ENCODE measurements around the gene MAP4K1.
"Not testable (repeated sequence)": the region's sequence is repeated elsewhere in the genome, so short reads cannot be mapped to it uniquely, and the experiment has no call there.

MAP4K1 gene

DNA sequence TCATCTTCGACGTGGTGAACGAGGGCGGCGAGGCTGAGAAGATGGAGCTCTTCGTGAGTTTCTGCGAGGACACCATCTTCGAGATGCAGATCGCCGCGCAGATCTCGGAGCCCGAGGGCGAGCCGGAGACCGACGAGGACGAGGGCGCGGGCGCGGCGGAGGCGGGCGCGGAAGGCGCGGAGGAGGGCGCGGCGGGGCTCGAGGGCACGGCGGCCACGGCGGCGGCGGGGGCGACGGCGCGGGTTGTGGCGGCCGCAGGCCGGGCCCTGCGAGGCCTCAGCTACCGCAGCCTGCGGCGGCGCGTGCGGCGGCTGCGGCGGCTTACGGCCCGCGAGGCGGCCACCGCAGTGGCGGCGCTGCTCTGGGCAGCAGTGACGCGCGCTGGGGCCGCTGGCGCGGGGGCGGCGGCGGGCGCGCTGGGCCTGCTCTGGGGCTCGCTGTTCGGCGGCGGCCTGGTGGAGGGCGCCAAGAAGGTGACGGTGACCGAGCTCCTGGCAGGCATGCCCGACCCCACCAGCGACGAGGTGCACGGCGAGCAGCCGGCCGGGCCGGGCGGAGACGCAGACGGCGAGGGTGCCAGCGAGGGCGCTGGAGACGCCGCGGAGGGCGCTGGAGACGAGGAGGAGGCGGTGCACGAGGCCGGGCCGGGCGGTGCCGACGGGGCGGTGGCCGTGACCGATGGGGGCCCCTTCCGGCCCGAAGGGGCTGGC is 52.6 kb downstream of the MAP4K1 start:
- no peak for DNase-seq

DNA sequence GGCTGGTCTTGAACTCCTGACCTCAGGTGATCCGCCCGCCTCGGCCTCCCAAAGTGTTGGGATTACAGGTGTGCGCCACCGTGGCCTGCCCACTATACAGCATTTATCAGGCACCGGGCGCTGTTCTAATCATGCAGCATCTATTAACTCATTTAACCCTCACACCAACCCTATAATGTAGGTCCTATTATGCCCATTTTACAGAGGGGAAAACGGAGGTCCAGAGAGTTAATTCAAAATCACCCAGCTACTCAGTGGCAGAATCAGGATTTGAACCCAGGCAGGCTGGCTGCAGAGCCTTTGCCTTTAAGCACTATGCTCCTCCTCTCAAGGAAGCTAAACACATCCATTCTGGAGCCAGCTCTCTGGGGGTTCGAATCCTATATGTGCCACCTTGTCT is 54.3 kb downstream of the MAP4K1 start:
- DNase-seq: no peak

DNA sequence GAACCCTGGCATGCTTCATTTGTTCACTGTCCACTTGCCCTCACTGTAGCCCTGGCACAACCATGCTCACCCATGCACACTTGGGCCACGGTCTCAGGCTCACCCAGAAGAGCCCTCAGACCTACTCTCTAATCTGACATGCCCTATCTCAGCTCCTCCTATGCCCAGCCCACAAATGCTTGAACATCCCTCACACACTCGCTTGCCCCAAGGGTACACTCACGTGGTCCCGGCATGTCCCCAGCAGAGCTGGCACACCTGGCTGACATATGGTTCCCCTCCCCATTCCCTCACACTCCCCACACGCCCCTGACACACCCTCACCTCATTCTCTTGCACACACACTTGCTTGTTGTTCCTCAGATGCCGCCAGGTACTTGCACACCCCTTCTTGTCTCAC is 55.7 kb downstream of the MAP4K1 start:
- DNase-seq: no peak

GRCh38 chr19:38561658-38562057 is 56.1 kb downstream of the MAP4K1 start:
- DNase-seq: no peak

DNA sequence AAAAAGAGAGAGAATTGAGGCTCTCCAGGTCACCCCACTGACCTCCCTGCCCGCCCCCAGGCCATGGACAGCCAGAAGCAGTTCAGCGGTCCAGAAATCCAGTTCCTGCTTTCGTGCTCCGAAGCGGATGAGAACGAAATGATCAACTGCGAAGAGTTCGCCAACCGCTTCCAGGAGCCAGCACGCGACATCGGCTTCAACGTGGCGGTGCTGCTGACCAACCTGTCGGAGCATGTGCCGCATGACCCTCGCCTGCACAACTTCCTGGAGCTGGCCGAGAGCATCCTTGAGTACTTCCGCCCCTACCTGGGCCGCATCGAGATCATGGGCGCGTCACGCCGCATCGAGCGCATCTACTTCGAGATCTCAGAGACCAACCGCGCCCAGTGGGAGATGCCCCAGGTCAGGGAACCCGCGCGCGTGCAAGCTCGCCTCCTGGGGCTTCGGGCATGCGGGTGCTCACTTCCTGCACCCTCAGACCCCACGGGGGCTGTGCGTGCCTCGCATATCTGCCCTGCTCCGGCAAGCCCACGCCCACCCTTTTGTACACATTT is 56.6 kb downstream of the MAP4K1 start:
- no peak for DNase-seq

DNA sequence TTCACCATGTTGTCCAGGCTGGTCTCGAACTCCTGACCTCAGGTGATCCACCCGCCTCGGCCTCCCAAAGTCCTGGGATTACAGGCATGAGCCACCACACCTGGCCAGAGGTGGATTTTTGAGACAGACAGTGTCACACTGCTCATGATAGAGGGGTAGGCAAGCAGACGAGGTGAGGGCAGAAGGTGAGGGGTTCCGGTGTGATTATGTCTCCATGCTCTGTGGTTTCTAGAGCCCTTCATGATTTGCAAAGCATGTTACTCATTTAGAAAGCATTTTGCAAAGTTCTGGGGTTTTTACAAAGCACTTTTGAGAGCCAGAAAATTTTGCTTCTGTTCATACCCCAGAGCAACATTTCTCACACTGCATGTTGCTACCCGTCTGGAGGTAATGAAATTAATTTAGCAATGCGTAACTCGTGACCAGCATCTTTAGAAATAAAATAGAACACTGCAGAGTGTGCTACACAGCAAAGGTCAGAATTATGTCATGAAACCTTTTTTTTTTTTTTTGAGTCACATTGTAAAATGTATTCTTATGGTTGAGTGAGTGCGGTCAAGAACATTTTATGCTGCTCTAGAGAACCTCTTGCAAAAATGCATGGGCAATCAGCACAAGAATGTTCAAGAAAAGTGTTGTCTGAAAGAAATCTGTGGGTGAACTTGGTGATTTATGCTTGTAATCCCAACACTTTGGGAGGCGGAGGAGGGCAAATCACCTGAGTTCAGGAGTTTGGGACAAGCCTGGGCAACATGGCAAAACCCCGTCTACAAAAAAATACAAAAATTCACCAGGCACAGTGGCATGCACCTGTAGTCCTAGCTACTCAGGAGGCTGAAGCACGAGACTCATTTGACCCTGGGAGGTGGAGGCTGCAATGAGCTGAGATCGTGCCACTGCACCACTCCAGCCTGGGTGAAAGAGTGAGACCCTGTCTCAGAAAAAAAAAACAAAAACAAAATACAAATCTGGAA is 58.0 kb downstream of the MAP4K1 start:
- no peak for DNase-seq

DNA sequence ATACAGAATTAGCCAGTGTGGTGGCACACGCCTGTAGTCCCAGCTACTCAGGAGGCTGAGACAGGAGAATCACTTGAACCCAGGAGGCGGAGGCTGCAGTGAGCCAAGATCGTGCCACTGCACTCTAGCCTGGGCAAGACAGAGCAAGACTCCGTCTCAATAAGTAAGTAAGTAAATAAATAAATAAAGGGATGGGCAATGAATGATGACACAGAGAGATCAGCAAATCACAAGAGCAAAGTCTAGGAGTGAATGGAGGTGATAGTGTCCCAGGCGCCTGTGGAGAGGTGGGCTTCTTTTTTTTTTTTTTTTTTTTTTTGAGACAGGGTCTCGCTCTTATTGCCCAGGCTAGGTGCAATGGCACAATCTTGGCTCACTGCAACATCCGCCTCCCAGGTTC is 58.8 kb downstream of the MAP4K1 start:
- DNase-seq: not testable (repeated sequence)

DNA sequence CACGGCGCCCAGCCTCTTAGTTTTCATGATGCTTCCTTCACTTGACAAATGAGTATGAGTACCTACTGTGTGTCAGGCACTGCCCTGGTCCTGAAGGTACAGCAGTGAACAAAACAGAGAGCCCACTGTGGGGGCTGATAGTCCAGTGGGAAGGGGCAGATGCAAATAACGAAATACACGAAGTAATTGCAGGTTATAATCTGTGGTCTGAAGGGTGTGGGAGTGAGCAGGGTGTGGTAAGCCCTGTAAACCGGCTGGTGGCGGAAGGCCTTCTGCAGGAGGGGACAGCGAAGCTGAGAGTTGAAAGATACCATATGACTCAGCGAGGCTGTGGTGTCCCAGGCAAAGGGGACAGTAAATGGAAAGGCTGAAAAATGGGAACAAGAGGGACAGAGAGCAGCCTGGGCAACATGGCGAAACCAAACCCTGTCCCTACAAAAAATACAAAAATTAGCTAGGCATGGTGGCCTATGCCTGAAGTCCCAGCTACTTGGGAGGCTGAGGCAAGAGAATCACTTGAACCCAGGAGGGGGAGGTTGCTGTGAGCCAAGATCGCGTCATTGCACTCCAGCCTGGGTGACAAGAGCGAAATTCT is 60.5 kb downstream of the MAP4K1 start:
- no peak for DNase-seq

DNA sequence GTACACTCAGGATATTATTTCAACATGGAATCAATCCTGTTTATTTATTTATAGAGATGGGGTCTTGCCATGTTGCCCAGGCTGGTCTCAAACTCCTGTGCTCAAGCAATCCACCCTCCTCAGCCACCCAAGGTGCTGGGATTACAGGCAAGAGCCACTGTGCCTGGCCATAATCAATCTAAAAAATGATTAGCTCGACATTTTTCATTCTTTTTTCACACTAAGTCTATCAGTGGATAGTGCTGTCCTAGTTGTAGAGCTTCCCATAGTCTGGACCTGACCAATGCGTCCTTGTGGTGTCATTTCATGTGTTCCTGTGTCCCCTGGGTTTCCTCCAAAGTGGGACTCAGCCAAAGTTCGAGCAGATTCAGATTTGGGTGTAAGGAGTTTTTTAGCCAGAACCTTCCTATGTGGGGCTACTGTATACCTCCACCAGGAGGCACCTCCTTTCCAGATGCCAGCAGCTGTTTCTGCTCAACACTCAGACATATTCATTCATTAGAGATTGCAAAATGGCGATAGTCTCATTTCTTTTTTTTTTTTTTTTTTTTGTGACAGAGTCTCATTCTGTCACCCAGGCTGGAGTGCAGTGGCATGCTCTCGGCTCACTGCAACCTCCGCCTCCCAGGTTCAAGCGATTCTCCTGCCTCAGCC is 61.1 kb downstream of the MAP4K1 start:
- DNase-seq: no peak

- no peak for DNase-seq
Measured at GRCh38 chr19:38555200-38555599, 62.6 kb downstream of the MAP4K1 start.

DNA sequence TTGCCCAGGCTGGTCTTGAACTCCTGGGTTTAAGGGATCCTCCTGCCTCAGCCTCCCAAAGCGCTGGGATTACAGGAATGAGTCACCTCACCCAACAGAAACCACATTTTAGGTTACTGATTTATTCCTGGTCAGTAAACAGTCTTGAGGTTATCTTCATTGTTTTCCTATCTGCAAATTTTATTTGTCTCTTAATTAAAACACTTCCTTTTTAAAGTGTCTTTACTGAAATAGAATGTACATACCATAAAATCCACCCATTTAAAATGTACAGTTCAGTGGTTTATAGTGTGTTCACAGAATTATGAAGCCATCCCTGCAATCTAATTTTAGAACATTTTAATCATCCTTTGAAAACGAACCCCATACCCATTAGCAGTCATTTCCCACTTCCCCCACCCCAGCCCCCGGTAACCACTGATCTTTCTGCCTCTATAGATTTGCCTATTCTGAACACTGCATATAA is 63.0 kb downstream of the MAP4K1 start:
- DNase-seq: no peak

DNA sequence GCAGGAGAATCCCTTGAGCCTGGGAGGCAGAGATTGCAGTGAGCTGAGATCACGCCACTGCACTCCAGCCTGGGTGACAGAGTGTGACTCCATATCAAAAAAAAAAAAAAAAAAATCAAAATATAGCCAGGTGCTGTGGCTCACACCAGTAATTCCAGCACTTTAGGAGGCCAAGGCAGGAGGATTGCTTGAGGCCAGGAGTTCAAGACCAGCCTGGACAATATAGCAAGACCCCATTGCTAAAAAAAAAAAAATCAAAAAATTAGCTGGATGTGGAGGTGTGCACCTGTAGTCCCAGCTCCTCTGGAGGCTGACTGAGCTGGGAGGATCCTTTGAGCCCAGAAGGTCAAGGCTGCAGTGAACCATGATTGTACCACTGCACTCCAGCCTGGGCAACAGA is 64.5 kb downstream of the MAP4K1 start:
- not testable (repeated sequence) for DNase-seq

DNA sequence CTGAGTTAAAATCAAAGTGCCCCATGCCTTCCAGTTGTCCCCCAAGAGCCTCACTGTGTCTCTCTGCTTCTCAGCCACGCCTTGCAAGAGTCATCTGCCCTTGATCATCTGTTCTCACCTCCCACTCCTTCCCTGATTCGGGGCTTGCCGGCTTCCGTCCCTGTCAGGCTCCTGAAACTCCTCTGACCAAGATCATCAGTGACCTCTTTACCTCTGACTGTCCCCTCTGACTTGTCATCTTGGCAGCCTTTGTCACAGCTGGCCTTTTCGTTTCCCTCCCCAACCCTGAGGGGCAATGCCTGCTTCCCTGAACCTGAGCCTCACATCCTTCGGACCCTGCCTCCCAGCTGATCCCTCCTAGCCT is 66.3 kb downstream of the MAP4K1 start:
- DNase-seq: no peak

DNA sequence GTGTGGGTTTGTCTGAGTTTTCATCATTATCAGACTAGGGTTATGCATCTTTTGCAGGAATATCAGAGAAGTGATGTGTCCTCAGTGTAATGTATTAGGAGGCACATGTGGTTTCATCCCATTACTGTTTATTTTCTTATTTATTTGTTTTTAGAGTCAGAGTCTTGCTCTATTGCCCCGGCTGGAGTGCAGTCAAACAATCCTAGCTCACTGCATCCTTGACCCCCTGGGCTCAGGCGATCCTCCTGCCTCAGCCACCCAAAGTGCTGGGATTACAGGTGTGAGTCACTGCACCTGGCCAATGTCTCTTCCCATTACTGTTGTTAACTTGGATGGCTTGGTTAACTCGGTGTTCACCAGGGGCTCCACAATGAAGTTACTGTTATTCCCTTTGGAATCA is 67.4 kb downstream of the MAP4K1 start:
- DNase-seq: no peak

DNA sequence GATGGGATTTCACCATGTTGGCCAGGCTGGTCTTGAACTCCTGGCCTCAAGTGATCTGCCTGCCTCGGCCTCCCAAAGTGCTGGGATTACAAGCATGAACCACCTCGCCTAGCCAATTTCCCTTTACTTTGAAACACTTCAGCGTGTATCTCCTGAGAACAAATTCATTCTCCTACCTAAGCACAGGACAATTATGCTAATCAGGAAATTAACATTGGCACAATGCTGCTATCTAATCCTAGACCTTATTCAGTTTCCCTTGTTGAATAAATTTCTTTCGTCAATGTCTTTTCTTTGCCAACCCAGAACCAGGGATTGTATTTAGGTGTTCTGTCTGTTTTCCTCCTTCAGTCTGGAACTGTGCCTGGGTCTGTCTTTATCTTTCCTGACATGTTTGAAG is 67.8 kb downstream of the MAP4K1 start:
- no peak for DNase-seq

GRCh38 chr19:38549061-38549460 is 68.7 kb downstream of the MAP4K1 start:
- DNase-seq: no peak

GRCh38 chr19:38547421-38547820 is 70.3 kb downstream of the MAP4K1 start:
- DNase-seq: no peak

GRCh38 chr19:38545596-38545995 is 72.2 kb downstream of the MAP4K1 start:
- DNase-seq: no peak

GRCh38 chr19:38544569-38545315 is 73.0 kb downstream of the MAP4K1 start:
- no peak for DNase-seq

- peak; percentile 50 for DNase-seq
Measured at GRCh38 chr19:38543807-38544568, 73.8 kb downstream of the MAP4K1 start.

DNA sequence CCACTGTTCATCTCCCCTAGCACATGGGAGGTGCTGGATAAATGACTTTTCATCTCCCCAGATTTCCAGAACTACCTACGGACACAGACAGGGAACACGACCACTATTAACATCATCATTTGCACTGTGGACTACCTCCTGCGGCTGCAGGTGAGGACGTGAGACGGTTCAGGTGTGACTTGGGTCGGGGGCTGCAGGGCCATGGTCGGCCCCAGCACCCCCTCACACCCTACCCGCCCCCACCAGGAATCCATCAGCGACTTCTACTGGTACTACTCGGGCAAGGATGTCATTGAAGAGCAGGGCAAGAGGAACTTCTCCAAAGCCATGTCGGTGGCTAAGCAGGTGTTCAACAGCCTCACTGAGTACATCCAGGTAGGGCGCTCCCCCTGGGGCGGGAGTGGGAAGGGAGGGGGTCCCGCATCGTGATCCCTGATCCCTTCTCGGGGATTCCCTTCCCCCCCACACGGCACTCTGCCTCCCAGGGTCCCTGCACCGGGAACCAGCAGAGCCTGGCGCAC is 74.4 kb downstream of the MAP4K1 start:
- no peak for DNase-seq
